ENCODE results near the gene MED31.

Gene MED31

DNA sequence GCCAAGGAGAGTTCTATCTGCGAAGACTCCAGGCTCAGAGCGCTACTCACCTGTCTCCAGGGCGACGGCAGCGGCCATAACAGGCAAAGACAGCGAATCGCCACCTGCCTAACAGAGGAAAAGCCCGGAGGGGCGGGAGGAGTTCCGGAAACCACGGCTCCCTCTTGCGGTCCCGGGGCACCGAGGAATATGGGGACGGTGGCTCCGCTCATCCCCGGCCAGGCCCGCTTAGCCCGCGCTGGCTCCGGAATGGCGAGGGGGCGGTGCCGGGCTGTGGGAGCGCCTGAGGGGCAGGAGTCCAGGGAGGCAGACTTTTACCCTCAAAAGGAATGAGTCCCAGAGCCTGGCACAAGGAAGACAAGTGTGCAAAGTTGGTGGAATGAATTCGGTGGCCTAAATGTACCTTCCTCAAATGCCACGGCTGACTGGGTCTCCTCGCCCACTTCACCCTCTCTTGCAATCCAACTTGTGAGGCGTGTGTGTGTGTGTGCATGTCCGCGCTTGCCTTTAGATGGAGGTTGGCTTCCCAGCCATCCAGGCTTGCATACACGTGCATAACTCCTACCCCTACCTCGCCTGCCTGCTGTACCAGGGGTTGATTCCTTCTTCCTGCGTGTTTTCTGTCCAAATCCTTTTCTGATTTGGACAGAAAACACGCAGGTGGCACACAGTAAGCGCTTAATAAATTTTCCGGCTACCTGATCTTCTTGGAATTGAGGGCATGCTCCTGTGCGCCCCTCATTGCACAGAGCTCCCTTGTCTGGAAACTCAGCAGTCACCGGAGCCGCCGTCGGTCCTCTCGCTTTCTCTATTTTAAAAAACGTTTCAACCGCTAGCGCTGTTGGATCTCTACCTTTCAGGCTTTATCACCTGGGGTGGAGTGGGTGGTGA, 3.7 kb upstream of the MED31 start:
- no peaks in the 10 kb centered on the region for H3K9me3 ChIP-seq (ENCODE audit: control insufficient read depth, insufficient read depth, low read length)
- no peaks in the 10 kb centered on the region for H3K36me3 ChIP-seq (ENCODE audit: control insufficient read depth, insufficient read depth, low read length)
- peak overlapping the region; percentile 59 for H3K4me3 ChIP-seq (ENCODE audit: low read depth, low read length)
- H3K27ac ChIP-seq (ENCODE audit: low read depth, low read length), result no peak overlapping the region
- no peak overlapping the region for H3K9ac ChIP-seq (ENCODE audit: low read depth, low read length)
- H3K27me3 ChIP-seq (ENCODE audit: control insufficient read depth, insufficient read depth, low read length), result peaks cover 46% of the 10 kb centered on the region
- H3K4me1 ChIP-seq (ENCODE audit: control insufficient read depth, insufficient read depth, low read length), result peaks cover 19% of the 10 kb centered on the region

DNA sequence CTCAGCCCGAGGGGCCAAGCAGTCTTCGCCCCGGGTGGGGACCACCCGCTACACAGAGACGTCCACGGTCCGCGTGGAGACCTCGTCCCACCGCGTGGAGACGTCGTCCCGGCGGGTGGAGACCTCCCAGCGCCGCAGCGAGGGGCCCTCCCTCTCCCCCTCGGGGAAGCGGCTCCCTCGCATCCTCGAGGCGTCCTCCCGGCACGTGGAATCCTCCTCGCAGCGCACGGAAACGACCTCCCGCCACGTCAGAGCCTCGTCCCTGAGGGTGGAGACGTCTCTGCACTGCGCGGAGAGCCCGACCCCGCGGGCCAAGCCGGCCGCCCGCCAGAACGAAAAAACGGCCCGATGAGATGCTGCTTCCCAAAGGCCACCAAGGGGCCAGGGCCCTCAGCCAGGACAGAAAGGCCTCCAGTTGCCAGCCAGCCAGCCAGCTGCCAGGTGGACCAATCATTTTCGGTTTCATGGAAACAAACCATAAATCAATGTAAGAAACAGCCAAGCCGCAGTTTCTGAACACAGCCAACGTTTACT, 581 bp upstream of the MED31 start:
- peaks cover 38% of the 10 kb centered on the region for H3K27me3 ChIP-seq (ENCODE audit: control insufficient read depth, insufficient read depth, low read length)
- H3K36me3 ChIP-seq (ENCODE audit: control insufficient read depth, insufficient read depth, low read length), result peaks cover 23% of the 10 kb centered on the region
- peaks cover 19% of the 10 kb centered on the region for H3K4me1 ChIP-seq (ENCODE audit: control insufficient read depth, insufficient read depth, low read length)
- H3K4me3 ChIP-seq (ENCODE audit: low read depth, low read length), result peak overlapping the region; percentile 89
- no peak overlapping the region for H3K9ac ChIP-seq (ENCODE audit: low read depth, low read length)
- no peaks in the 10 kb centered on the region for H3K9me3 ChIP-seq (ENCODE audit: control insufficient read depth, insufficient read depth, low read length)
- no peak overlapping the region for H3K27ac ChIP-seq (ENCODE audit: low read depth, low read length)

DNA sequence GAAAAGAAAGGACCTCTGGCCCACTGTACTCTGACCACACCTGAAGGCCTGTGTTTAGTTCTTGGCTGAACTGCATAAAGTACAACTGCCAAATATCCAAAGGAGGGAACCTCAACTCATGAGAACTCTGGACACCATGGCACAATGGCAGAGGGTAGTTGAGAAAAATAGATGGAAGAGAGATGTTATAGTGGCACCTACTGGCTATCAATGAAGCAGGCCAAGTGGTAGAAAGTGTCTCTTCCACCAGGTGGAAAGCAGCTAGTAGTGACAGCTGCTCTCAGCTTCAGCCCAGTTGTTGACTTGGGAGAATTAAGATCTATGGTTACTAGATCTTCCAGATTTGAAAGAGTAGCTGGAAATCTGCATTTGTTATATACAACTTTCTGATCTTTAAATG, 3.2 kb downstream of the MED31 start:
- no peak overlapping the region for H3K27ac ChIP-seq (ENCODE audit: low read depth, low read length)
- no peak overlapping the region for H3K9ac ChIP-seq (ENCODE audit: low read depth, low read length)
- H3K9me3 ChIP-seq (ENCODE audit: control insufficient read depth, insufficient read depth, low read length), result no peaks in the 10 kb centered on the region
- no peak overlapping the region for H3K4me3 ChIP-seq (ENCODE audit: low read depth, low read length)
- peaks cover 54% of the 10 kb centered on the region for H3K36me3 ChIP-seq (ENCODE audit: control insufficient read depth, insufficient read depth, low read length)
- H3K4me1 ChIP-seq (ENCODE audit: control insufficient read depth, insufficient read depth, low read length), result no peaks in the 10 kb centered on the region
- H3K27me3 ChIP-seq (ENCODE audit: control insufficient read depth, insufficient read depth, low read length), result peaks cover 9% of the 10 kb centered on the region

DNA sequence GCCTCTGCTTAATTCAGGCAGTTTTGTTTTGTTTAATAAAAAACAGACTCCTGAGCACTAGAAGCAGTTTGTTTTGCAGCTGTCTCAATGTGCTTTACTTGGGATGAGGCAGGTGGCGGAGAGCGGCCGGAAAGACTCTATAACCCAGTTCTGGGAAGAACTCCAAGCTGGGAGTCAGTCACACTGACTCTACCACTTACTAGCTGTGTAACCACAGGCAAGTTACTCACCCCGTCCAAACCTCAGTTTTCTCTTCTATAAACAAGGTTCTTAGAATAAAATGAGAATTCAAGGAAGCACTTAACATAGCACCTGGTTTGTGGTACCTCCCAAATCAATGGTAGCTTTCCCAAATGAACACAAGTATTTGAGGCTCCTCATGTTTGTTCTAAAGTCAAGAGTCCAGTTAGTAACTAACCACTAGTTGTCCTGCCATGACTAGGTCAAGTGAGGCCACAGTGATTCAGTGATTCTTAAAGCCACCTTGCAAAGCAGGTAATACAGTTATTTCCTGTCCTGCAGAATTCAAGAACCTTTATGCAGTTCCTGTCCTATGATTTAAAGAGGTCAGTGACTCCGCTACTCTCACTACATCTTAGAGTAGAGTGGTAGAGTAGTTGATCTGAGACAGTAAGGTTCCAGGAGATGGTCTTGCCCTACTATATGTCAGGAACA, 7.8 kb downstream of the MED31 start:
- H3K9me3 ChIP-seq (ENCODE audit: control insufficient read depth, insufficient read depth, low read length), result no peaks in the 10 kb centered on the region
- no peak overlapping the region for H3K27ac ChIP-seq (ENCODE audit: low read depth, low read length)
- H3K27me3 ChIP-seq (ENCODE audit: control insufficient read depth, insufficient read depth, low read length), result no peaks in the 10 kb centered on the region
- no peak overlapping the region for H3K9ac ChIP-seq (ENCODE audit: low read depth, low read length)
- 0 out of 2 replicates have a peak, but pooled peaks cover 6% of the 10 kb centered on the region for H3K4me1 ChIP-seq (ENCODE audit: control insufficient read depth, insufficient read depth, low read length)
- H3K36me3 ChIP-seq (ENCODE audit: control insufficient read depth, insufficient read depth, low read length), result peaks cover 56% of the 10 kb centered on the region
- H3K4me3 ChIP-seq (ENCODE audit: low read depth, low read length), result no peak overlapping the region

DNA sequence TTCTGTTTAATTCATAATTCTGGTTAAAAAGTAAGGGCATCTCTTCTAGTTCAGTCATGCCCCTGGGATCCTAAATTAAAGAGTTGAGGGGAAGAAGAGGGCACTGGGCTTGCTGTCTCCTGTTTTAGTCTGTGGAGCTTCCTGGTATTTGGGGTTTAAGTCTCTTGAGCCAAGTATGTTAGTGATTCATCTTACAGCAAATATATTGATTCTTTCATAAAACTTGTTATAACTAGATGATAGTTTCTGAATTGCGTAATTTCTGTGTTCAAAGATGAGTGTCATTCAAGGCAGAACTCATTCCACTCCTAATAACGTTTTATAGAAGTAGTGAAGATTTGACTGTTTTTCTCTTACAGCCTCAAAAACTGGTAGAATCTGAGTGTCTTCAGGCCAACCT, 8.8 kb downstream of the MED31 start:
- no peaks in the 10 kb centered on the region for H3K9me3 ChIP-seq (ENCODE audit: control insufficient read depth, insufficient read depth, low read length)
- no peaks in the 10 kb centered on the region for H3K27me3 ChIP-seq (ENCODE audit: control insufficient read depth, insufficient read depth, low read length)
- no peak overlapping the region for H3K27ac ChIP-seq (ENCODE audit: low read depth, low read length)
- no peak overlapping the region for H3K9ac ChIP-seq (ENCODE audit: low read depth, low read length)
- no peak overlapping the region for H3K4me3 ChIP-seq (ENCODE audit: low read depth, low read length)
- peaks cover 47% of the 10 kb centered on the region for H3K36me3 ChIP-seq (ENCODE audit: control insufficient read depth, insufficient read depth, low read length)
- H3K4me1 ChIP-seq (ENCODE audit: control insufficient read depth, insufficient read depth, low read length), result 0 out of 2 replicates have a peak, but pooled peaks cover 6% of the 10 kb centered on the region

DNA sequence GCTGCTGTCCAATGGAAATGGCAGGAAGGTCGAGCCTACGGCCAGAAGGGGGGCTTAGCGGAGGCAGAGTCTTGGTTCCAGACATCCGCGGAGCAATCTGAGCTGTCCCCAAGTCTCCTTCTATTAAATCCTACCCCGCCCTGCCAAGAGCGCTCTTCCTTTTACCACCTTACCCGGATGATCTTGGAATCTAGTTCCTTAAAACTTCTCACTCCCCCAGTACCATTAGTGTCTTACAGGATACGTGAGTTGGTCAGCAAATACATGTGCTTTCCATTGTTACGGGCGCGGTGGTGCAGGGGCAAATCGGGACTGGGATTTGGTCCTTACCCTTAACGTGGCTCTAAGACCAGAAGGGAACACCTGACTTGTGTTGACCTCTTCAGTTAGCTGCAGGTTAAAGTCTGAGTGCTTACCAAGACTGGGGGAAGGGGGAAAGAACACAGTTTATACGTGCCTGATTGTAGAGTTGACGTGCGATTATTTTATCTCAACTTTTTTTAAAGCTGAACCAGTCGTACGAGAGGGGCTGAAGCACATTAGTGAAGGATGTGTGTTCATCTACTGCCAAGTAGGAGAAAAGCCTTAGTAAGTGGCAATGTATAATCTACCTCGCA, 10.1 kb downstream of the MED31 start:
- H3K27me3 ChIP-seq (ENCODE audit: control insufficient read depth, insufficient read depth, low read length), result no peaks in the 10 kb centered on the region
- H3K9ac ChIP-seq (ENCODE audit: low read depth, low read length), result peak overlapping the region; percentile 88
- no peaks in the 10 kb centered on the region for H3K9me3 ChIP-seq (ENCODE audit: control insufficient read depth, insufficient read depth, low read length)
- H3K27ac ChIP-seq (ENCODE audit: low read depth, low read length), result peak overlapping the region; percentile 96
- H3K4me1 ChIP-seq (ENCODE audit: control insufficient read depth, insufficient read depth, low read length), result 0 out of 2 replicates have a peak, but pooled peaks cover 6% of the 10 kb centered on the region
- peak overlapping the region; percentile 80 for H3K4me3 ChIP-seq (ENCODE audit: low read depth, low read length)
- peaks cover 42% of the 10 kb centered on the region for H3K36me3 ChIP-seq (ENCODE audit: control insufficient read depth, insufficient read depth, low read length)

DNA sequence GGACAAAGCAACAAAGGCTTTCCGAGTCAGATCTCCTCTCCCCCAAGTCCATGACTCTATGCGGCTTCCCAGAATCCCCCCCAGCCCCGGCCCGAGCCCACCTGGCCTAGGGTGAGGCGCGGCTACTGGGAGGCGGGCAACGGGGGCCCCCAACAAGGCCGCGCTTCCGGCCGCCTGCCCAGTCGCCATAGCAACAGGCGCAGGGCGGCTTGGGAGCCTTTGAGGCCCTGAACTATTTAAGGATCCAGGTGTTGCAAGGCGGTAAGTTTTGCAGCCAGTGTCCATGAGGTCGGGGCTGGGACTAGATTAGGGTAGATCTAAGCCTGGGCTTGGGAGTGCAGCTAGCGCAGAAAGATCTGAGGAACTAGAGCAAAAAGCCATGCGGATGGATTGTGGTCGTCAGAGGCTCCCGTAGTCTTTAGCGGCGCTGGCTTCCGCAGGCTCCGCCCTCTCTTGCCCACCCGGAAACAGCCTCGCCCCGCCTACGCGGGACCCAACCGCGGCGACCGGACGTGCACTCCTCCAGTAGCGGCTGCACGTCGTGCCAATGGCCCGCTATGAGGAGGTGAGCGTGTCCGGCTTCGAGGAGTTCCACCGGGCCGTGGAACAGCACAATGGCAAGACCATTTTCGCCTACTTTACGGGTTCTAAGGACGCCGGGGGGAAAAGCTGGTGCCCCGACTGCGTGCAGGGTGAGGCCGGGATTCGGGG, 10.7 kb downstream of the MED31 start, which contains the start of the genes KIAA0753 and TXNDC17:
Gene KIAA0753, minus strand, starts transcription at position 176 of the 711 bp plus-strand sequence. CDS start 5,608 bp downstream, outside the sequence.
Gene TXNDC17, plus strand, starts transcription at position 525 of the 711 bp plus-strand sequence. Its CDS starts 23 bp downstream, at position 548.
- Histone ChIP-seq H3K9me3 (ENCODE audit: control insufficient read depth, insufficient read depth, low read length) (no peaks in the 10 kb centered on the region), H3K27ac (ENCODE audit: low read depth, low read length) (peak within 1 kb of the TSS; percentile 96), H3K4me1 (ENCODE audit: control insufficient read depth, insufficient read depth, low read length) (0 out of 2 replicates have a peak, but pooled peaks cover 6% of the 10 kb centered on the region), H3K36me3 (ENCODE audit: control insufficient read depth, insufficient read depth, low read length) (peaks cover 36% of the 10 kb centered on the region), H3K9ac (ENCODE audit: low read depth, low read length) (peak within 1 kb of the TSS; percentile 88), H3K4me3 (ENCODE audit: low read depth, low read length) (peak within 1 kb of the TSS; percentile 80), H3K27me3 (ENCODE audit: control insufficient read depth, insufficient read depth, low read length) (no peaks in the 10 kb centered on the region)

DNA sequence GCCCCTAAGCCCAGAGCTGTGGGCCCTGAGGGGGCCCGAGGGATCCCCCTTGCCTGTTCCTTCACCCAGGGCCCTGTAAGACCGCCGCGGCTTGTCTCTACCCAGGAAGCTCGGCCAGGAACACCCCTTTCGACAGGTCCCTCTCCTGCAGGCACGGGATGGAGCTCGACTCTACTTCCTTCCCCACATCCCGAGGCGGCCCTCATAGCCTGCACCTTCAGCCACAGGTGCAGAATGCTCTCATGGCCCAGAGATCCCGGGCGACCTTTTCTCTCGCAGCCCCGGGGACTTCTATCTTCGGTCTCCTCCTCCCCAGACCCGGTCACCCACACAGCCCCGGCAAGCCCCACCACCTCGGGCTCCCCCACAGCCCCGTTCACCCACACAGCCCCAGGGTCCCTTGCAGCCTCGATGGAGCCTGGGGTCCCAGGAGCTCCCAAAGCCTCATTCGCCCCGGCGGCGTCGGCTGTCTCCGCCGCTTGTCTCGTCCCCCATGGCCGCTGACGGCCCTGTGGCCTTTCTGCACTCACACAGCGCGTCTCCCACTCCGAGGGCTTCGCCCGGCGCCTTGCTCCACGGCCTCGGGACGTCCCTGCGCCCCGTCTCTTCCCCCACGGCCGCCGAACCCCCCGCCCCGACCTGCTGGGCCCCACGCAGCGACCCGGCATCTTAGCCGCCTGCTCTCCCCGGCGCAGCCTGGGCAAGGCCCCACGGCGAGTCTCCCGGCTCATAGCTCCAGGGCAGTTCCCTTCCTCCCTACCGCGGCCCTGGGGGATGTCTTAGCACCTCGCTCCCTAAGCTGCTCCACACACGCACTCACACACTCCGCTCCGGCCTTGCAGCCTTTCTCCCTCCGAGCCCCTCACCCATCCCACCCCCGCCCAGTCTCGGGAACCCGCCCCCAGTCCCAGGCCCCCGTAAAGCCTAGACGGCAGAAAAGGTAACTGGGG, 11.5 kb downstream of the MED31 start:
- Histone ChIP-seq H3K27me3 (ENCODE audit: control insufficient read depth, insufficient read depth, low read length) (no peaks in the 10 kb centered on the region), H3K9me3 (ENCODE audit: control insufficient read depth, insufficient read depth, low read length) (no peaks in the 10 kb centered on the region), H3K9ac (ENCODE audit: low read depth, low read length) (peak overlapping the region; percentile 88; the same call in 1 of the 2 replicates), H3K27ac (ENCODE audit: low read depth, low read length) (peak overlapping the region; percentile 96), H3K4me1 (ENCODE audit: control insufficient read depth, insufficient read depth, low read length) (0 out of 2 replicates have a peak, but pooled peaks cover 6% of the 10 kb centered on the region), H3K4me3 (ENCODE audit: low read depth, low read length) (peak overlapping the region; percentile 80), H3K36me3 (ENCODE audit: control insufficient read depth, insufficient read depth, low read length) (peaks cover 30% of the 10 kb centered on the region)

DNA sequence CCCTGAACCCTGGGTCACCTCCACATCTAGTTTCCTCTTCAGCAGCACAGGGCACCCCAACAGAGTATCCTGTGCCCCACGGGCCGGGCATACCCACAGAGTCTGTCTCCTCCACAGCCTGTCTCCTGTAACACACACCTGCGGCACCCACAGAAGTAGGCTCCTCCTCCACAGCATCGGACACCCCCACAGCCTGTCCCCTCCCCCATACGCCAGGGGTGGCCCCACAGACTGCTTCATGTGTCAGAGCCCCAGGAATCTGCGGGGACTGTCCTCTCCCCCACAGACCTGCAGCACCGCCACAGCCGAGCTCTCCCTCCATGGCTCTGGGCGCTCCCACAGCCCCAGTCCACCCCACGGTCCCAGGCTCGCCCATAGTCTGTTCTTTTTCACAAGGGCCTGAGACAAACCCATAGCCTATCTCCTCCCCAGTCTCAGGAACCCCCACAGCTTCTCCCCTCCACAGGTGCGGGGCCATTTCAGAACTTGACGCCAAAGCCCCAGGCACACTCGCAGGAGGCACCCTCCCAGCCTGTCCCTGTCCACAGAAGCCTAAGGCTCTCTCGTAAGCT, 12.3 kb downstream of the MED31 start:
- Histone ChIP-seq H3K27ac (ENCODE audit: low read depth, low read length) (no peak overlapping the region), H3K27me3 (ENCODE audit: control insufficient read depth, insufficient read depth, low read length) (no peaks in the 10 kb centered on the region), H3K9me3 (ENCODE audit: control insufficient read depth, insufficient read depth, low read length) (no peaks in the 10 kb centered on the region), H3K36me3 (ENCODE audit: control insufficient read depth, insufficient read depth, low read length) (peaks cover 29% of the 10 kb centered on the region), H3K4me1 (ENCODE audit: control insufficient read depth, insufficient read depth, low read length) (0 out of 2 replicates have a peak, but pooled peaks cover 6% of the 10 kb centered on the region), H3K9ac (ENCODE audit: low read depth, low read length) (0 out of 2 replicates have a peak overlapping the region, but pooled peaks have one; percentile 51), H3K4me3 (ENCODE audit: low read depth, low read length) (peak overlapping the region; percentile 80)

Measured in HUES48 (cell line).